H1 (cell line): ENCODE data around the gene DAAM1. TPM values are rescaled to one million over a fixed set of nuclear protein-coding genes. Genes with fewer than 3 reads are reported as not detected.

Experiments used
- CTCF ChIA-PET: fragments of 300-600 bp; sonication (Branson Sonifier 250); formaldehyde crosslinking; loops from one replicate; lab custom pipeline; 2021; ENCODE audit not compliant: partially characterized antibody; lab: Charles Lee
- POLR2A ChIA-PET: fragments of 300-600 bp; sonication (Branson Sonifier 250); formaldehyde crosslinking; loops from one replicate; lab custom pipeline; 2021; ENCODE audit warnings: inconsistent platforms; ENCODE audit not compliant: partially characterized antibody; lab: Charles Lee
- DNase-seq, 2 experiments: peaks; one replicate each; pipeline versions ENCODE4 v3.0.0 to v3.0.0-alpha.2; 2010 to 2022; ENCODE audit warnings: low spot score in 2 of 2, low read depth in 1 of 2, mixed read lengths in 1 of 2
- FAIRE-seq: peaks from 2 replicates; lab custom pipeline; 2011; peaks lifted over from hg19 to GRCh38; lab: Jason Lieb, UNC
- H2AFZ ChIP-seq: 2 replicates; pipeline ENCODE4 v1.8.1; 2012; ENCODE audit warnings: low read length, inconsistent platforms
- H2AK5ac ChIP-seq: 2 replicates; pipeline ENCODE4 v1.6.1; 2013; ENCODE audit warnings: low read depth, low read length
- H2BK120ac ChIP-seq: replicated peaks from 2 replicates; pipeline ENCODE3; 2013; ENCODE audit warnings: low read depth, low read length, inconsistent platforms
- H2BK12ac ChIP-seq: 2 replicates; pipeline ENCODE4 v1.6.1; 2013; ENCODE audit warnings: low read depth, low read length
- H2BK15ac ChIP-seq: 2 replicates; pipeline ENCODE4 v1.6.1; 2013; ENCODE audit warnings: low read length
- H2BK20ac ChIP-seq: 2 replicates; pipeline ENCODE4 v1.6.1; 2013; ENCODE audit warnings: low read length
- H2BK5ac ChIP-seq: 2 replicates; pipeline ENCODE4 v1.6.1; 2013; ENCODE audit warnings: low read depth, low read length
- H3K14ac ChIP-seq: 2 replicates; pipeline ENCODE4 v1.6.1; 2013; ENCODE audit warnings: inconsistent platforms; ENCODE audit not compliant: insufficient read length
- H3K18ac ChIP-seq: 2 replicates; pipeline ENCODE4 v1.6.1; 2013; ENCODE audit warnings: low read length; ENCODE audit errors: extremely low read depth
- H3K23ac ChIP-seq: 2 replicates; pipeline ENCODE4 v1.6.1; 2013; ENCODE audit warnings: inconsistent platforms; ENCODE audit not compliant: insufficient read length
- H3K23me2 ChIP-seq: 2 replicates; pipeline ENCODE4 v1.6.1; 2013; ENCODE audit warnings: low read depth, low read length
- H3K27ac ChIP-seq: 2 replicates; pipeline ENCODE4 v1.6.1; 2011; ENCODE audit warnings: low read depth, low read length, inconsistent platforms
- H3K27me3 ChIP-seq, 4 experiments: replicated peaks in 1 of 4; 1 replicate in 1 of 4; 2 replicates in 3 of 4; pipeline versions ENCODE4 v1.6.1 to v1.8.1; 2011 to 2013; ENCODE audit warnings: low read length in 3 of 4, mild to moderate bottlenecking in 3 of 4, inconsistent platforms in 2 of 4, mixed read lengths in 2 of 4, moderate library complexity in 1 of 4; ENCODE audit not compliant: control insufficient read depth in 3 of 4, insufficient read depth in 3 of 4; ENCODE audit errors: extremely low read depth in 1 of 4
- H3K36me3 ChIP-seq, 4 experiments: 2 replicates each; pipeline versions ENCODE4 v1.6.1 to v1.8.1; 2011 to 2013; ENCODE audit warnings: mild to moderate bottlenecking in 4 of 4, low read length in 3 of 4, moderate library complexity in 2 of 4, control low read depth in 1 of 4, inconsistent platforms in 1 of 4; ENCODE audit not compliant: insufficient read depth in 4 of 4, control insufficient read depth in 2 of 4
- H3K4ac ChIP-seq: replicated peaks from 2 replicates; pipeline ENCODE3; 2013; ENCODE audit warnings: low read length, low read depth, mixed read lengths, inconsistent platforms; ENCODE audit not compliant: insufficient read length
- H3K4me1 ChIP-seq, 4 experiments: replicated peaks in 1 of 4; 1 replicate in 1 of 4; 2 replicates in 3 of 4; pipeline versions ENCODE4 v1.6.1 to v1.8.1; 2011 to 2013; ENCODE audit warnings: low read length in 3 of 4, inconsistent platforms in 2 of 4, mixed read lengths in 1 of 4; ENCODE audit not compliant: insufficient read depth in 4 of 4, control insufficient read depth in 3 of 4
- H3K4me2 ChIP-seq, 2 experiments: 2 replicates each; pipeline versions ENCODE4 v1.6.1 to v1.8.1; 2011 to 2013; ENCODE audit warnings: low read depth in 2 of 2, low read length in 2 of 2, control low read depth in 1 of 2, inconsistent platforms in 1 of 2, mild to moderate bottlenecking in 1 of 2; ENCODE audit not compliant: insufficient read depth in 1 of 2
- H3K4me3 ChIP-seq, 4 experiments: fragments of 200-600, 300-600 bp in 1 of 4; sonication (generic), shearing (Covaris generic), sonication (Bioruptor Twin) in 1 of 4; 2 replicates each; pipeline versions ENCODE4 v1.5.1 to v1.8.1; 2011 to 2016; ENCODE audit warnings: low read length in 4 of 4, low read depth in 3 of 4, control low read depth in 2 of 4, inconsistent platforms in 2 of 4, mild to moderate bottlenecking in 2 of 4, mixed read lengths in 1 of 4, moderate library complexity in 1 of 4; ENCODE audit not compliant: insufficient read depth in 2 of 4; ENCODE audit errors: extremely low read depth in 1 of 4
- H3K56ac ChIP-seq: replicated peaks from 2 replicates; pipeline ENCODE3; 2013; ENCODE audit warnings: low read depth, mild to moderate bottlenecking, mixed read lengths, low read length, inconsistent platforms; ENCODE audit not compliant: insufficient read length
- H3K79me1 ChIP-seq: 2 replicates; pipeline ENCODE4 v1.6.1; 2013; ENCODE audit warnings: low read depth, low read length, control low read depth
- H3K79me2 ChIP-seq, 2 experiments: 2 replicates each; pipeline versions ENCODE4 v1.6.1 to v1.8.1; 2012 to 2013; ENCODE audit warnings: low read length in 2 of 2, mild to moderate bottlenecking in 2 of 2, inconsistent platforms in 1 of 2; ENCODE audit not compliant: insufficient read depth in 2 of 2, control insufficient read depth in 1 of 2
- H3K9ac ChIP-seq, 4 experiments: replicated peaks in 1 of 4; 1 replicate in 1 of 4; 2 replicates in 3 of 4; pipeline versions ENCODE4 v1.6.1 to v1.8.1; 2011 to 2013; ENCODE audit warnings: low read depth in 3 of 4, low read length in 3 of 4, control low read depth in 2 of 4, mild to moderate bottlenecking in 2 of 4, moderate library complexity in 2 of 4, inconsistent platforms in 1 of 4; ENCODE audit errors: extremely low read depth in 1 of 4
- H3K9me3 ChIP-seq, 2 experiments: 2 replicates each; pipeline versions ENCODE4 v1.6.1 to v1.8.1; 2012 to 2013; ENCODE audit warnings: mild to moderate bottlenecking in 2 of 2, moderate library complexity in 2 of 2, control low read depth in 1 of 2, inconsistent platforms in 1 of 2, low read depth in 1 of 2, low read length in 1 of 2, mixed read lengths in 1 of 2; ENCODE audit not compliant: insufficient read depth in 2 of 2
- H4K20me1 ChIP-seq, 2 experiments: replicated peaks in 1 of 2; 2 replicates each; pipeline versions ENCODE3 to v1.8.1; 2011 to 2013; ENCODE audit warnings: inconsistent platforms in 2 of 2, low read length in 2 of 2, mild to moderate bottlenecking in 1 of 2; ENCODE audit not compliant: insufficient read depth in 2 of 2, control insufficient read depth in 1 of 2
- H4K5ac ChIP-seq: 2 replicates; pipeline ENCODE4 v1.6.1; 2013; ENCODE audit warnings: low read length, low read depth, mixed read lengths, inconsistent platforms; ENCODE audit not compliant: insufficient read length
- H4K8ac ChIP-seq: 2 replicates; pipeline ENCODE4 v1.8.0; 2013; ENCODE audit warnings: mild to moderate bottlenecking, moderate library complexity, low read length, inconsistent platforms; ENCODE audit not compliant: insufficient read depth; ENCODE audit errors: extremely low read depth
- H4K91ac ChIP-seq: replicated peaks from 2 replicates; pipeline ENCODE3; 2013; ENCODE audit warnings: low read length, mixed read lengths, inconsistent platforms; ENCODE audit not compliant: insufficient read length
- BRCA1 ChIP-seq: IDR thresholded peaks from 2 replicates; pipeline ENCODE4 v1.6.1; 2012; ENCODE audit warnings: low read depth, low read length, improper control_type of control experiment
- JUND ChIP-seq: IDR thresholded peaks from 2 replicates; pipeline ENCODE4 v1.6.1; 2011; ENCODE audit warnings: mild to moderate bottlenecking, improper control_type of control experiment, low read length
- TAF1 ChIP-seq: IDR thresholded peaks from 2 replicates; pipeline ENCODE4 v1.6.1; 2011; ENCODE audit warnings: mild to moderate bottlenecking, low read depth, low read length
- whole genome bisulfite sequencing, 2 experiments: shearing (Covaris generic) in 1 of 2; methylation state at CpG; one replicate each; pipeline versions ENCODE4 v1.1.6 to v1.1.7; 2013 to 2015; ENCODE audit warnings: low lambda C conversion rate in 2 of 2, mixed read lengths in 2 of 2, inconsistent platforms in 1 of 2, low coverage in 1 of 2, missing lambda C conversion rate in 1 of 2; ENCODE audit not compliant: insufficient replicate concordance in 2 of 2, insufficient coverage in 1 of 2, insufficient read length in 1 of 2; ENCODE audit errors: extremely low coverage in 1 of 2, missing lambda C conversion rate in 1 of 2; 5-methylcytosine and 5-hydroxymethylcytosine counted together
- polyA plus RNA-seq, 7 experiments: library from polyadenylated mRNA; depleted of rRNA in 3 of 7; stranded (reverse) in 5 of 7; unstranded in 2 of 7; fragments of >200 nt in 5 of 7; fragments of 200-250 nt in 2 of 7; gene quantifications; 1 replicate in 5 of 7; 2 replicates in 1 of 7; 4 replicates in 1 of 7; pipeline versions ENCODE4 v1.2.1 to v1.2.3, GENCODE V29; 2011 to 2013; ENCODE audit warnings: missing spikeins in 2 of 7, mixed read lengths in 2 of 7
- total RNA-seq: library from RNA; stranded (reverse); fragmentation: NEBNext Ultra II Directional; extraction: Animal tissue kit (Norgen Biotek cat#: 25700); gene quantifications from 2 replicates; pipeline ENCODE4 v1.2.1, GENCODE V29; 2021

DAAM1 gene
- total and polyA plus RNA-seq, 2 of the 8 experiments (the other 6 are each of a cell fraction or from before 2014, with no cell fraction given) = 5.0 to 44.9 TPM

DNA sequence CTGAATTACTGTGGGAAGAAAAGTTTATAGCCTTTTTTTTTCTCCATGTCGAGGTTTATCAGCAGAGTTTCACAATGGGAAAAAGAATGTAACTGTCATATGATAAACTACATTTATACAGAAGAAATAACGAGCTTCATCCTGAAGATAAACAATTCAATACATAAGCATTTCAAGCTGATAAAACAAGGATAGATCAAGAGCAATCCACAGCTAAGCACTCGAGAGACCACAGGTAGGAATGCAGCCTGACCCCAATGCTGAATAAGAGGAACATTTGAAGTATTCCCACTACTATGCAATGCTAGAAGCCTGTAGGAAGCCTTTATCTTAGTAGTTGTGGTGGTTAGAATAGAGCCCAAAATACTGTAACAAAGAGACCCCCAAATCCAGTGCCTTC lies 32.6 kb upstream of the DAAM1 start:
- no peaks in the 10 kb centered on the region for H3K9me3 ChIP-seq
- H3K27me3 ChIP-seq = no peaks in the 10 kb centered on the region
- no peak overlapping the region for H3K18ac ChIP-seq
- ChIA-PET CTCF (interaction anchor here (1.3 kb wide), 1 partner anchor 184 kb away, joined by 3 read pairs; no protein-coding TSS in a partner anchor), POLR2A (no interaction called here)
- H2BK12ac ChIP-seq = no peak overlapping the region
- H2BK20ac ChIP-seq = no peak overlapping the region
- no peaks in the 10 kb centered on the region for H3K79me1 ChIP-seq
- H3K4me1 ChIP-seq = peaks cover 0 to 3% (median 0%) of the 10 kb centered on the region in 4 experiments; a peak in 1 of 7 replicates
- H3K14ac ChIP-seq = no peak overlapping the region
- FAIRE-seq = no peak
- no peak overlapping the region for H3K27ac ChIP-seq
- H2BK5ac ChIP-seq = no peak overlapping the region
- no peak overlapping the region for H3K4me2 ChIP-seq
- H4K8ac ChIP-seq = no peak overlapping the region
- no peak overlapping the region; the same call in 1 of the 2 replicates for H2AFZ ChIP-seq
- no peak overlapping the region for H4K5ac ChIP-seq
- H3K9ac ChIP-seq = no peak overlapping the region
- no peak overlapping the region for H3K4ac ChIP-seq
- H3K23me2 ChIP-seq = no peaks in the 10 kb centered on the region
- H3K56ac ChIP-seq = no peak overlapping the region
- no peaks in the 10 kb centered on the region for H3K36me3 ChIP-seq
- H2BK120ac ChIP-seq = no peak overlapping the region
- 88% methylated on average over 3 of the region's 3 CpGs; no CpG with 5 or more reads in 1 of the 2 experiments for WGBS, 2 experiments
- H3K23ac ChIP-seq = no peak overlapping the region
- H4K91ac ChIP-seq = no peak overlapping the region
- H3K4me3 ChIP-seq = no peak overlapping the region
- no peaks in the 10 kb centered on the region for H4K20me1 ChIP-seq
- H2BK15ac ChIP-seq = no peak overlapping the region
- no peak overlapping the region for H2AK5ac ChIP-seq
- H3K79me2 ChIP-seq = no peaks in the 10 kb centered on the region
- no peak for DNase-seq
- TF ChIP-seq TAF1 (no peak), JUND (no peak), BRCA1 (no peak)
